ENCODE measurements around the gene RNF111.
"Not testable (repeated sequence)": the region's sequence is repeated elsewhere in the genome, so short reads cannot be mapped to it uniquely, and the experiment has no call there.

RNF111 gene

DNA sequence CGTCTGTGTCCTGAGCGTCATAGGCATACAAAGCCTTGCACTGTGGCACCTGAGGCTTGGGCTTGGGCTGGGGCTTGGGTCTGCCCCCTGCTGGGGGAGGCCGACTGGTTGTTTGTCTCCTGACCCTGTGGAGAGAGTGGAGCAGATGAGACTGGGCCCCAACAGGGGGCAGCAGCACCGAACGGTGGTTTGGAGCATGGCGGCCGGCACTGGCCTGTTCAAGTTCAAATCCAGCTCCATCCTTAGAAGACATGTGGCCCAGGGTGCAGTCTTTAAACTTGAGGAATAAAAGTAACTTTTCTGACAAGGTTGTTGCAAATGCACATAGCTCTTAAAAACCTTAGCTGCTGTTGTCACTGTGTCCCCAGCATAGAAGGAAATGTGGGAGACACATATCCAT is 150.8 kb downstream of the RNF111 start:
- Histone ChIP-seq H3K36me3 (ENCODE audit: insufficient read depth) (no peaks in the 10 kb centered on the region), H3K4me1 (ENCODE audit: low read depth, poor library complexity, severe bottlenecking) (peaks cover 23% of the 10 kb centered on the region), H3K79me2 (ENCODE audit: insufficient read depth, low read depth) (no peaks in the 10 kb centered on the region), H3K27ac (no peak overlapping the region), H3K4me2 (no peak overlapping the region), H3K27me3 (ENCODE audit: insufficient read depth, low read depth) (no peaks in the 10 kb centered on the region), H2AFZ (ENCODE audit: low read depth) (no peak overlapping the region), H3K4me3 (IDR thresholded peaks at IDR 0.05; ENCODE audit: insufficient read depth, low read depth, low read length) (no peak overlapping the region), H4K20me1 (ENCODE audit: insufficient read depth) (no peaks in the 10 kb centered on the region), H3K9ac (no peak overlapping the region)
- TF ChIP-seq, protein P1, sequence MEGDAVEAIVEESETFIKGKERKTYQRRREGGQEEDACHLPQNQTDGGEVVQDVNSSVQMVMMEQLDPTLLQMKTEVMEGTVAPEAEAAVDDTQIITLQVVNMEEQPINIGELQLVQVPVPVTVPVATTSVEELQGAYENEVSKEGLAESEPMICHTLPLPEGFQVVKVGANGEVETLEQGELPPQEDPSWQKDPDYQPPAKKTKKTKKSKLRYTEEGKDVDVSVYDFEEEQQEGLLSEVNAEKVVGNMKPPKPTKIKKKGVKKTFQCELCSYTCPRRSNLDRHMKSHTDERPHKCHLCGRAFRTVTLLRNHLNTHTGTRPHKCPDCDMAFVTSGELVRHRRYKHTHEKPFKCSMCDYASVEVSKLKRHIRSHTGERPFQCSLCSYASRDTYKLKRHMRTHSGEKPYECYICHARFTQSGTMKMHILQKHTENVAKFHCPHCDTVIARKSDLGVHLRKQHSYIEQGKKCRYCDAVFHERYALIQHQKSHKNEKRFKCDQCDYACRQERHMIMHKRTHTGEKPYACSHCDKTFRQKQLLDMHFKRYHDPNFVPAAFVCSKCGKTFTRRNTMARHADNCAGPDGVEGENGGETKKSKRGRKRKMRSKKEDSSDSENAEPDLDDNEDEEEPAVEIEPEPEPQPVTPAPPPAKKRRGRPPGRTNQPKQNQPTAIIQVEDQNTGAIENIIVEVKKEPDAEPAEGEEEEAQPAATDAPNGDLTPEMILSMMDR (conservative IDR thresholded peaks at IDR 0.05; ENCODE audit: low read depth, low read length), result peak; percentile 75

DNA sequence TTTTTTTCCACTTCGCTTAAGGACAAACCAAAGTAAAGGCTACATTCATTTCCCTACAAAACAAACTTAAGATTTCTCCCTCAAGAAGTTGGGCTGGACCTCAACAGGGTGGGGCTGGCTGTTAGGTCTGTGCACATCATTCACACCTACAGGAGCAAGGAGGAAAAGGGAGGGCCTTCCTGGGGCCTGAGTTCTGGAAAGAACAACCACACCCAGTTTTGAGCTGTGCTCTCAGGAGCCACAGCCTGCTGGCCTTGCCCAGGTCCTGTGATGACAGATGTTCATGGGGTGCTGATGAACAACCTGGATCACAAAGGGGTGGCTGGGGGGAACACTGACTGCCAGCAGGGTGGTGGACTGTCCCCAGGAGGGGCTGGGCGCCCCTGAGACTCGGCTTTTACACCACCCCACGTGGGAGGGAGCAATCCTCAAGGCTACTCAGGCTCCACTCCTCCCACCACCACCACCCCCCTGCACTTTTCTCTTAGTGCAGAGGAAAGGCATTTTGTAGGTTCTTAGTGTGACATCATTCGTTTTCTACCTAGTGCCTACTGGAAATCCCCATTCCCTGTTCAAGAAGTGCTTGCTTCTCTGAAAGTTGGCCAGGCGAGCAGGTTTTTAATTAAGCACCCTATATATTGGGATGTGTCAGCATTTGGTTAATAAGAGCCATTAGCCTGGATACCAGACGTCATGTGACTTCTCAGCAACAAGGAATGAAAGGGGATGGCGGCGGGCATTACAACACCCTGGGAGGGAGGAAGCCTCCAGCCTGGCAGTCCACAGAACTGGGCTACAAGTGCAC is 153.2 kb downstream of the RNF111 start:
- Histone ChIP-seq H4K20me1 (ENCODE audit: insufficient read depth) (no peaks in the 10 kb centered on the region), H3K9ac (peak overlapping the region; percentile 67), H3K79me2 (ENCODE audit: insufficient read depth, low read depth) (no peaks in the 10 kb centered on the region), H3K27me3 (ENCODE audit: insufficient read depth, low read depth) (no peaks in the 10 kb centered on the region), H3K4me3 (IDR thresholded peaks at IDR 0.05; ENCODE audit: insufficient read depth, low read depth, low read length) (no peak overlapping the region), H3K36me3 (ENCODE audit: insufficient read depth) (no peaks in the 10 kb centered on the region), H3K27ac (peak overlapping the region; percentile 89), H2AFZ (ENCODE audit: low read depth) (peak overlapping the region; percentile 52), H3K4me1 (ENCODE audit: low read depth, poor library complexity, severe bottlenecking) (peaks cover 23% of the 10 kb centered on the region), H3K4me2 (peak overlapping the region; percentile 38)
- TF ChIP-seq, protein P1 (conservative IDR thresholded peaks at IDR 0.05; ENCODE audit: low read depth, low read length), result no peak

DNA sequence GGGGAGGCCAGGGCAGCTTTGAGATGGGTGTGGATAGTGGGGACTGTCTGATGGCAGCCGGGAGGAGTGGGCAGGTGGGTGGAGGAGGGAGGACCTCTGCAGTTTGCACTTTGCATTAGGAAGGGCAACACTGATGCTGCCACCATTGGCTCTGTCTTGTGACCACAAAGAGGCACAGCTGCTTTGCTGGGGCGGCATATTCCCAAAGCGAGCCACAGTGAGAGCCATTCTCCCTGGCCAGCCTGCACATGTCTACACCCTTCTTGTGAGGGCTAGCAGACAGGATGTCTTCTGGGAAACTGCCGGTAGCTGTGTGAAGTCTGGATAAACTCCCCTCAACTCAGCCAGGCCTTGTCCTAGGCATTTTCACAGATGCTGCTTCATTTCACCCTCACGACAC is 155.8 kb downstream of the RNF111 start:
- TF ChIP-seq, protein P1 (conservative IDR thresholded peaks at IDR 0.05; ENCODE audit: low read depth, low read length), result no peak
- no peak overlapping the region for H3K4me3 ChIP-seq (IDR thresholded peaks at IDR 0.05; ENCODE audit: insufficient read depth, low read depth, low read length)
- H3K79me2 ChIP-seq (ENCODE audit: insufficient read depth, low read depth), result no peaks in the 10 kb centered on the region
- no peak overlapping the region for H3K4me2 ChIP-seq
- no peak overlapping the region for H2AFZ ChIP-seq (ENCODE audit: low read depth)
- no peak overlapping the region for H3K9ac ChIP-seq
- no peak overlapping the region for H3K27ac ChIP-seq
- peaks cover 23% of the 10 kb centered on the region for H3K4me1 ChIP-seq (ENCODE audit: low read depth, poor library complexity, severe bottlenecking)
- H4K20me1 ChIP-seq (ENCODE audit: insufficient read depth), result no peaks in the 10 kb centered on the region
- no peaks in the 10 kb centered on the region for H3K27me3 ChIP-seq (ENCODE audit: insufficient read depth, low read depth)
- H3K36me3 ChIP-seq (ENCODE audit: insufficient read depth), result no peaks in the 10 kb centered on the region

DNA sequence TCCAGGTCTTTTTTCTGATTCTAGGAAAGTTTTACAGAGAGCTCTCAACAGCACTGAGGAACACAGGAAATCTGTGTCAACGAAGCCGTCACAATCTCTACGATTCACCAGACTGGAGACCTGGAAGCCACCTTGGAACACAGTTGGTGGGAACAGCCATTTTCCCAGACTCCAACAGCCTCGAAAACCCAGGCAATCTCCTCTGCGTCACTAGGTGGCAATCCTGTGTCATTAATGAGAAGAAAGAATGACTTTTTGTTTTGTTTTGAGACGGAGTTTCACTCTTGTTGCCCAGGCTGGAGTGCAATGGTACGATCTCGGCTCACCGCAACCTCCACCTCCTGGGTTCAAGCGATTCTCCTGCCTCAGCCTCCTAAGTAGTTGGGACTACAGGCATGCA is 157.1 kb downstream of the RNF111 start:
- not testable (repeated sequence) for H3K36me3 ChIP-seq (ENCODE audit: insufficient read depth); H2AFZ ChIP-seq (ENCODE audit: low read depth); H3K4me2 ChIP-seq; H3K79me2 ChIP-seq (ENCODE audit: insufficient read depth, low read depth); H3K9ac ChIP-seq; H3K27ac ChIP-seq; H3K27me3 ChIP-seq (ENCODE audit: insufficient read depth, low read depth); H3K4me3 ChIP-seq (IDR thresholded peaks at IDR 0.05; ENCODE audit: insufficient read depth, low read depth, low read length); H4K20me1 ChIP-seq (ENCODE audit: insufficient read depth)
- H3K4me1 ChIP-seq (ENCODE audit: low read depth, poor library complexity, severe bottlenecking), result peaks cover 20% of the 10 kb centered on the region

All from KMS-11 (cell line).